Osteoblast (primary cell): Measurements from ENCODE around the gene FAT4. TPM values are rescaled to one million over a fixed set of nuclear protein-coding genes. Genes with fewer than 3 reads are reported as not detected.

Experiments used
- DNase-seq: peaks from one replicate; pipeline ENCODE4 v3.0.0; 2011; ENCODE audit warnings: low spot score, mixed read lengths; ENCODE audit not compliant: insufficient read length; ENCODE audit errors: missing footprints
- H2AFZ ChIP-seq: 2 replicates; pipeline ENCODE4 v1.6.0; 2011; ENCODE audit warnings: mild to moderate bottlenecking, low read length
- H3K27ac ChIP-seq: 2 replicates; pipeline ENCODE4 v1.5.1; 2011; ENCODE audit warnings: mild to moderate bottlenecking, low read depth, low read length, moderate library complexity
- H3K27me3 ChIP-seq: 2 replicates; pipeline ENCODE4 v1.6.0; 2012; ENCODE audit warnings: mild to moderate bottlenecking, control low read depth, inconsistent platforms, low read length, moderate library complexity; ENCODE audit not compliant: insufficient read depth
- H3K36me3 ChIP-seq: 2 replicates; pipeline ENCODE4 v1.5.1; 2011; ENCODE audit warnings: mild to moderate bottlenecking, low read length, control low read depth, moderate library complexity; ENCODE audit not compliant: insufficient read depth
- H3K4me1 ChIP-seq: 2 replicates; pipeline ENCODE4 v1.5.1; 2011; ENCODE audit warnings: mild to moderate bottlenecking, low read length, control low read depth, moderate library complexity; ENCODE audit not compliant: insufficient read depth
- H3K4me2 ChIP-seq: 2 replicates; pipeline ENCODE4 v1.6.0; 2011; ENCODE audit warnings: mild to moderate bottlenecking, low read length; ENCODE audit not compliant: insufficient read depth
- H3K4me3 ChIP-seq: fragments of 200-600 bp; sonication (generic); 3 replicates; pipeline ENCODE4 v1.5.1; 2012; ENCODE audit warnings: mild to moderate bottlenecking, low read length, inconsistent platforms; ENCODE audit not compliant: insufficient read depth
- H3K79me2 ChIP-seq: 2 replicates; pipeline ENCODE4 v1.6.0; 2012; ENCODE audit warnings: mild to moderate bottlenecking, low read length, control low read depth, inconsistent platforms; ENCODE audit not compliant: insufficient read depth
- H3K9me3 ChIP-seq: 2 replicates; pipeline ENCODE4 v1.5.1; 2011; ENCODE audit warnings: low read depth, low read length, control low read depth
- H4K20me1 ChIP-seq: 2 replicates; pipeline ENCODE4 v1.6.0; 2012; ENCODE audit warnings: mild to moderate bottlenecking, low read length, control low read depth; ENCODE audit not compliant: insufficient read depth
- total RNA-seq: library from RNA; depleted of rRNA; stranded (reverse); fragments of >200 nt; gene quantifications from 2 replicates; pipeline ENCODE4 v1.2.3, GENCODE V29; 2012
- TF ChIP-seq, protein P1 (sequence below): IDR thresholded peaks from 2 replicates; pipeline ENCODE4 v1.5.1; 2011; ENCODE audit warnings: mild to moderate bottlenecking, low read depth, low read length, moderate library complexity; ENCODE audit errors: extremely low read depth

Gene FAT4
- total RNA-seq, 1 donor: 27.9 TPM

DNA sequence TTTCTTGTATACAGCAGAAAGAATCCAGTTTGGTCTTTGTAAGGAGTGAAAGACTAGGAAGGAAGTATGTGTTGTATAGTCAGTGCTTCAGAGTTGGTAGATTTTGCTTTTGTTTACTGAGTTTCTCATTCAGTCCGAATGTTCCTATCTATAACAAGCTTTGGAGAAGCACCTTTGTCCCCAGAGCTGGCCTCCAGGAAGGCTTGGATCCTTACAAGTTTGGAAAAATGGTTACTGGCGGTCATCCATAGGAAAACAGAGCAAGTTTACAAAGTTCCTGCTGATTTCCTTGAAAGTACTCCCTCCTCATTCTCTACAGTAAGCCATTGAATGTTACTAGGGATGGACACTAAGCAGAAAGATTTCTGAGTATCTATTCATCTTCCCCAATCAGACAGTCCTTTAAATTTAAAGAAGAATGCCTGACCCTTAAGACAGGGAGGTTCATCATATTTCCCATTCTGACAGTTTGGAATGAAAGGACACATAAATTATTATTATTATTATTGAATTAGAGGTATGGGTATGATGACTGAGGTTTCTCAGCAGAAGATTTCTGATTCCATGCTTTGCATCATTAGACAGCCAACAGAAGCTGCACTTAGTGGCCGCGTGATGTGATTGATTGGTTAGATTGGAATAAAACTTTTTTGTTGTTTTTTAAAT lies 35.8 kb downstream of the FAT4 start:
- no peaks in the 10 kb centered on the region for H4K20me1 ChIP-seq
- H3K27ac ChIP-seq: no peak overlapping the region
- H3K9me3 ChIP-seq: no peaks in the 10 kb centered on the region
- H3K27me3 ChIP-seq: no peaks in the 10 kb centered on the region
- TF ChIP-seq, protein P1, sequence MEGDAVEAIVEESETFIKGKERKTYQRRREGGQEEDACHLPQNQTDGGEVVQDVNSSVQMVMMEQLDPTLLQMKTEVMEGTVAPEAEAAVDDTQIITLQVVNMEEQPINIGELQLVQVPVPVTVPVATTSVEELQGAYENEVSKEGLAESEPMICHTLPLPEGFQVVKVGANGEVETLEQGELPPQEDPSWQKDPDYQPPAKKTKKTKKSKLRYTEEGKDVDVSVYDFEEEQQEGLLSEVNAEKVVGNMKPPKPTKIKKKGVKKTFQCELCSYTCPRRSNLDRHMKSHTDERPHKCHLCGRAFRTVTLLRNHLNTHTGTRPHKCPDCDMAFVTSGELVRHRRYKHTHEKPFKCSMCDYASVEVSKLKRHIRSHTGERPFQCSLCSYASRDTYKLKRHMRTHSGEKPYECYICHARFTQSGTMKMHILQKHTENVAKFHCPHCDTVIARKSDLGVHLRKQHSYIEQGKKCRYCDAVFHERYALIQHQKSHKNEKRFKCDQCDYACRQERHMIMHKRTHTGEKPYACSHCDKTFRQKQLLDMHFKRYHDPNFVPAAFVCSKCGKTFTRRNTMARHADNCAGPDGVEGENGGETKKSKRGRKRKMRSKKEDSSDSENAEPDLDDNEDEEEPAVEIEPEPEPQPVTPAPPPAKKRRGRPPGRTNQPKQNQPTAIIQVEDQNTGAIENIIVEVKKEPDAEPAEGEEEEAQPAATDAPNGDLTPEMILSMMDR: no peak
- no peak overlapping the region for H2AFZ ChIP-seq
- no peaks in the 10 kb centered on the region for H3K36me3 ChIP-seq
- no peak for DNase-seq
- no peaks in the 10 kb centered on the region for H3K4me1 ChIP-seq
- H3K79me2 ChIP-seq: no peaks in the 10 kb centered on the region
- no peak overlapping the region for H3K4me2 ChIP-seq
- no peak overlapping the region for H3K4me3 ChIP-seq

DNA sequence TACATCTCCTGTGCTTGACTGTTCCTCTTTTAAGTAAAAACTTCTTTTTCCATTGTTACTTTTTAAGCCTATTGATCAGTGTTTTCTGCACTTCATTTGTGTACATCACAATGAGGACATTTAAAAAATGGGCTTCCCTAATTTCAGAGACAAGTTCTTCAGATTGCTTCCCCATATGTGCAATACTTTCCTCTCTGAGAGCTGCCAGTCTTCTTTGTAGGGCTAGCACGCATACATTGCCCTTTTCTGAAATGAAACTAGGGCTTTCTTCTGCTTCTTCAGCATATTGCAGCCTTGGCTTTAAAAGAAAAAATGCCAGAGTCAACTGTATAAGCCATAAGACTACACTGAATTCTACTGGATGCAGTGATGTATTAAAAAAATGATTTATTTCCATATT lies 37.8 kb downstream of the FAT4 start:
- no peak overlapping the region for H2AFZ ChIP-seq
- H3K4me2 ChIP-seq: peak overlapping the region; percentile 18
- no peaks in the 10 kb centered on the region for H3K27me3 ChIP-seq
- no peaks in the 10 kb centered on the region for H3K4me1 ChIP-seq
- no peaks in the 10 kb centered on the region for H3K36me3 ChIP-seq
- TF ChIP-seq, protein P1: no peak
- no peaks in the 10 kb centered on the region for H3K79me2 ChIP-seq
- DNase-seq: no peak
- H3K9me3 ChIP-seq: no peaks in the 10 kb centered on the region
- no peak overlapping the region for H3K27ac ChIP-seq
- no peaks in the 10 kb centered on the region for H4K20me1 ChIP-seq
- H3K4me3 ChIP-seq: no peak overlapping the region

DNA sequence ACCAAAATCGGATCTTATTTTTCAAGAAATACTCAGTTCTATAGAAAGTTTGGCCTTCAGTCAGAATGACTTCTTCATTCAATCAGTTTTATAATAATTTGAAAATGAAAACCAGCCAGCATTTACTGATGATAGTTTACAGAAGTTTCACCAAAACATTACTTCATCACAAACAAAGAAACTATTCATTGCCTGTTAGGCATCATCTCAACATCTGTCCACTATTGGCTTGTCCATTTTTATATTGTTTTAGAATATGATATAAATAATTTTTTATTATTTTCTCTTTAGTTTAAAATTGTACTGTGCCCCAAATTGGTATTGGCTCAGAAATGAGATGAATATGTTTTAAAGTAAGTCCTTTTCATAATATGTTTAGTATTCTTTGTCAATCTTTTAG lies 38.4 kb downstream of the FAT4 start:
- TF ChIP-seq, protein P1: no peak
- H3K9me3 ChIP-seq: no peaks in the 10 kb centered on the region
- H3K36me3 ChIP-seq: no peaks in the 10 kb centered on the region
- H3K79me2 ChIP-seq: no peaks in the 10 kb centered on the region
- no peak overlapping the region for H3K27ac ChIP-seq
- no peaks in the 10 kb centered on the region for H4K20me1 ChIP-seq
- no peak overlapping the region for H3K4me3 ChIP-seq
- H2AFZ ChIP-seq: no peak overlapping the region
- H3K4me2 ChIP-seq: no peak overlapping the region
- no peak for DNase-seq
- no peaks in the 10 kb centered on the region for H3K27me3 ChIP-seq
- H3K4me1 ChIP-seq: no peaks in the 10 kb centered on the region

DNA sequence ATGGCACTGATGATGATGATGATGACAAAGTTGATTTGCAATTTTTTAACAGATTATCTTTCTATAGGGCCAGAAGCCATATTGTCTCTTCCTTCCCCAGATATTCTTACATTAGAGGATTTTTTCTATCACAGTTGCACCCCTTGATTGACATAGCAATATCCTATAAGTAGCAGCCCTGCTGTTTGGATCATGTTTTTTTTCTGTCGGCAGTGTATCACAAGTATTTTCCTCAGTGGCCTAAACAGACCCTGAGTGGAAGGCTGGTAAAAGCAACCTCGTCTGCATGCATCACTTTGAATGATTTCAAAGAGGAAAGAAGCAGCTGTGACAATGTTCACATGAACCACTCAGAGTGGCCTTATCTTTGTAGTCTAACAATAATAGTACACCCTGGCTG lies 41.0 kb downstream of the FAT4 start:
- no peak for DNase-seq
- no peak overlapping the region for H3K4me2 ChIP-seq
- no peaks in the 10 kb centered on the region for H4K20me1 ChIP-seq
- H2AFZ ChIP-seq: no peak overlapping the region
- H3K9me3 ChIP-seq: no peaks in the 10 kb centered on the region
- TF ChIP-seq, protein P1: no peak
- no peaks in the 10 kb centered on the region for H3K27me3 ChIP-seq
- no peaks in the 10 kb centered on the region for H3K36me3 ChIP-seq
- H3K79me2 ChIP-seq: no peaks in the 10 kb centered on the region
- H3K27ac ChIP-seq: no peak overlapping the region
- H3K4me1 ChIP-seq: no peaks in the 10 kb centered on the region
- H3K4me3 ChIP-seq: no peak overlapping the region
